ENCODE measurements around the gene CHST8. TPM values are rescaled to one million over a fixed set of nuclear protein-coding genes. Genes with fewer than 3 reads are reported as not detected.

CHST8 gene
- total RNA-seq, 1 donor from 2014 or later: 3.2 TPM

GRCh38 chr19:33803383-33803782, 181.6 kb downstream of the CHST8 start:
- no peaks in the 10 kb centered on the region for H3K9me3 ChIP-seq
- H3K4me3 ChIP-seq: no peak overlapping the region
- H3K4me1 ChIP-seq: peaks cover 46% of the 10 kb centered on the region
- H3K36me3 ChIP-seq: peaks cover 0 to 41% of the 10 kb centered on the region in 2 donors
- DNase-seq (ENCODE audit: extremely low spot score in 2 of 2): no peak
- intact Hi-C loops (cut with DNase I): no loop called here
- no peak for TF ChIP-seq POLR2AphosphoS5 (IDR thresholded peaks at IDR 0.05; ENCODE audit: insufficient read depth in 1 of 2, low read depth in 1 of 2)
- TF ChIP-seq POLR2A (IDR thresholded peaks at IDR 0.05): no peak
- no peak for TF ChIP-seq CTCF (IDR thresholded peaks at IDR 0.05)
- H3K27ac ChIP-seq: no peak overlapping the region
- no peaks in the 10 kb centered on the region for H3K27me3 ChIP-seq

DNA sequence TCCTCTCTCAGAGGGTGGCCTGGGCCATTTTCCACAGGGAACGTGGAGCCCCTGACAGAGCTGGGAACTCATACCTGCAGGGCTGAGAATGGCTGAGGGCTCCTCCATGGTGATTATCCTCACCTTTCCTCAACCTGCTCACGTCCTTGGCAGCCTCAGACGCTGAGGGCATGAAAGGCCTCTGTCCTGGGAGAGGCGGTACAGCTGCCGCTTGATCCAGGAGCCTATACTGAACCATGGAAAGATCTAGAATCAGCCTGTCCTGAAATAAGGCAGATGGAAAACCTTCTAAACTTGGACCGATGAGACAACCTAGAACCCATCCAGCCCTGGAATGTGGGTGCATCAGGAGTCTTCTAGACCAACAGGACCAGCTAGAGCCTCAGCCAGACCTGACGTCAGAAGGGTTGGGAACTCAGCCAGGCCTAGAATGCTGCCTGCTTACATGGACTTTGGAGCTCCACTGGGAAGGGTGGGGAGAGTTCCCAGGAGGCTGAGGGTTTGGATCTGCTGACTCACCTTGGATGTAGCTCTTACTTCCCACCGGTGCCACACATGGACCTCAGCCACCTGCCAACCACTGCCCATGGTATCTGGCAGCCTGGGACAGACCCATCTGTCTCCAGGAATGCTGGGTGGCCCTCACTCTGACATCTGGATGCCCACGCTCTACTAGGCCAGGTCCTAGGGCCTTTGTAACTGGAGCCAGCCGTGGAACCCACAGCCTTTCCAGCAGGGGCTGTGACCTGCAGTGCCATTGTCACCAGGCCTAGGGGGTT, 182.5 kb downstream of the CHST8 start:
- Histone ChIP-seq H3K9me3 (no peaks in the 10 kb centered on the region), H3K4me3 (no peak overlapping the region), H3K36me3 (peaks cover 0 to 41% of the 10 kb centered on the region in 2 donors), H3K4me1 (peaks cover 39% of the 10 kb centered on the region), H3K27ac (peak overlapping the region; percentile 70), H3K27me3 (no peaks in the 10 kb centered on the region)
- DNase-seq (ENCODE audit: extremely low spot score in 2 of 2): no peak
- TF ChIP-seq POLR2A (IDR thresholded peaks at IDR 0.05): no peak
- TF ChIP-seq POLR2AphosphoS5 (IDR thresholded peaks at IDR 0.05; ENCODE audit: insufficient read depth in 1 of 2, low read depth in 1 of 2): peak; percentile 17 to 70
- intact Hi-C loops (cut with DNase I): no loop called here

GRCh38 chr19:33805313-33805712, 183.6 kb downstream of the CHST8 start:
- TF ChIP-seq CTCF (IDR thresholded peaks at IDR 0.05): no peak
- TF ChIP-seq POLR2A (IDR thresholded peaks at IDR 0.05): no peak
- TF ChIP-seq POLR2AphosphoS5 (IDR thresholded peaks at IDR 0.05; ENCODE audit: insufficient read depth in 1 of 2, low read depth in 1 of 2): no peak
- DNase-seq (ENCODE audit: extremely low spot score in 2 of 2): no peak
- H3K36me3 ChIP-seq: peaks cover 0 to 41% of the 10 kb centered on the region in 2 donors
- no peaks in the 10 kb centered on the region for H3K27me3 ChIP-seq
- no peak overlapping the region for H3K27ac ChIP-seq
- no peak overlapping the region for H3K4me3 ChIP-seq
- H3K9me3 ChIP-seq: no peaks in the 10 kb centered on the region
- intact Hi-C loops (cut with DNase I): no loop called here
- H3K4me1 ChIP-seq: peaks cover 32% of the 10 kb centered on the region

GRCh38 chr19:33805840-33806433, 184.2 kb downstream of the CHST8 start:
- Histone ChIP-seq H3K36me3 (peaks cover 0 to 41% of the 10 kb centered on the region in 2 donors), H3K27ac (no peak overlapping the region), H3K27me3 (no peaks in the 10 kb centered on the region), H3K4me3 (no peak overlapping the region), H3K4me1 (peaks cover 32% of the 10 kb centered on the region), H3K9me3 (no peaks in the 10 kb centered on the region)
- intact Hi-C loops (cut with DNase I): no loop called here
- no peak for TF ChIP-seq POLR2A (IDR thresholded peaks at IDR 0.05)
- TF ChIP-seq POLR2AphosphoS5 (IDR thresholded peaks at IDR 0.05; ENCODE audit: insufficient read depth in 1 of 2, low read depth in 1 of 2): peak in 1 of 2 donors; percentile 56
- no peak for DNase-seq (ENCODE audit: extremely low spot score in 2 of 2)

GRCh38 chr19:33806434-33806881, 184.7 kb downstream of the CHST8 start:
- intact Hi-C loops (cut with DNase I): no loop called here
- peaks cover 32% of the 10 kb centered on the region for H3K4me1 ChIP-seq
- H3K27me3 ChIP-seq: no peaks in the 10 kb centered on the region
- peaks cover 0 to 41% of the 10 kb centered on the region in 2 donors for H3K36me3 ChIP-seq
- DNase-seq (ENCODE audit: extremely low spot score in 2 of 2): no peak
- H3K27ac ChIP-seq: no peak overlapping the region
- no peaks in the 10 kb centered on the region for H3K9me3 ChIP-seq
- TF ChIP-seq POLR2A (IDR thresholded peaks at IDR 0.05) (peak in 1 of 2 donors; percentile 7), CTCF (IDR thresholded peaks at IDR 0.05) (no peak), POLR2AphosphoS5 (IDR thresholded peaks at IDR 0.05; ENCODE audit: insufficient read depth in 1 of 2, low read depth in 1 of 2) (no peak)
- H3K4me3 ChIP-seq: no peak overlapping the region
